Measurements from ENCODE around the gene INCENP.

Gene INCENP

DNA sequence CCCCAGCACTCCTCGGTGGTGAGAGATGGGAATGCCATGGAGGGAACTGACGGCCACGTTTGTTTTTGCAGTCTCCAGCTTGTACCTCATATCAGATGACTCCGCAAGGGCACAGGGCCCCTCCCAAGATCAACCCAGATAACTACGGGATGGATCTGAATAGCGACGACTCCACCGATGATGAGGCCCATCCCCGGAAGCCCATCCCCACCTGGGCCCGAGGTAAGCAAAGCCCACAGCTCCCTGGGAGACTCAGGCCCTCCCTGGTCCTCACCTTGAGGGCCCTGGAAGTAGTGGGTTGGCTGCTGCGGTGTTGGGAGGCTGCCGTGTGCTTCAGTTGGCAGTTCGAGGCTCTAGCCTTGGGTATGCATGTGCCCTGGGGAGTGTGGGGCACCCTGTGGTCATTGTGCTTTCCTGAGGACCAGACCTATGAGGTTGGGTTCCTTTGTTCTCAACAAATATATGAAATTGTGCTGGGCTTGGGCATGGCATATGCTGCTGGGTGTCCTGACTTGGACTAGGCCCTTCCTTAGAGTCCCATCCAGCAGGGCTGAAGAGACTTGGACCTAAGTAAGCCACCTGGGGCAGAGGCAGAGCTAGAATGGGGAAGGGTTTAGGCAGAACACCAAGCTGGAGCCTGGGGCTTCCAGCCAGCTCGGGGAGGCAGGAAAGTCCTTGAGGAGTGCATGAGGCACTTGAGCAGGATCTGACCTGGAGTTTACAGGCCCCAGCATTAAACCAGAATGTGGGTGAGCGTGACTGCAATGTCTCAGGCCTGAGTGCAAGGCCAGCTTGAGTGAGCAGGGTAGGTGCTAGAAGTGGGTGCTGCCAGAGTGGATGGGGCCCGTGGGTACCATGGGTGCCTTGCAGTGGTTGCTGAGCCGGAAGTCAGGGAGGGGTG is 26.4 kb downstream of the INCENP start:
- Histone ChIP-seq H3K4me1 (ENCODE audit: control insufficient read depth, insufficient read depth, low read length) (no peaks in the 10 kb centered on the region), H3K4me3 (ENCODE audit: insufficient read depth, low read depth, low read length) (no peak overlapping the region), H3K27me3 (ENCODE audit: control insufficient read depth, insufficient read depth, low read length, poor library complexity, severe bottlenecking) (no peaks in the 10 kb centered on the region), H3K27ac (ENCODE audit: insufficient read depth, low read depth, low read length, poor library complexity, severe bottlenecking) (no peak overlapping the region), H3K36me3 (ENCODE audit: control insufficient read depth, insufficient read depth, low read length) (peaks cover 73% of the 10 kb centered on the region), H3K9me3 (ENCODE audit: control insufficient read depth, low read length) (no peaks in the 10 kb centered on the region)
- whole genome bisulfite sequencing, 2 experiments = 95% methylated on average over 17 of the region's 17 CpGs

DNA sequence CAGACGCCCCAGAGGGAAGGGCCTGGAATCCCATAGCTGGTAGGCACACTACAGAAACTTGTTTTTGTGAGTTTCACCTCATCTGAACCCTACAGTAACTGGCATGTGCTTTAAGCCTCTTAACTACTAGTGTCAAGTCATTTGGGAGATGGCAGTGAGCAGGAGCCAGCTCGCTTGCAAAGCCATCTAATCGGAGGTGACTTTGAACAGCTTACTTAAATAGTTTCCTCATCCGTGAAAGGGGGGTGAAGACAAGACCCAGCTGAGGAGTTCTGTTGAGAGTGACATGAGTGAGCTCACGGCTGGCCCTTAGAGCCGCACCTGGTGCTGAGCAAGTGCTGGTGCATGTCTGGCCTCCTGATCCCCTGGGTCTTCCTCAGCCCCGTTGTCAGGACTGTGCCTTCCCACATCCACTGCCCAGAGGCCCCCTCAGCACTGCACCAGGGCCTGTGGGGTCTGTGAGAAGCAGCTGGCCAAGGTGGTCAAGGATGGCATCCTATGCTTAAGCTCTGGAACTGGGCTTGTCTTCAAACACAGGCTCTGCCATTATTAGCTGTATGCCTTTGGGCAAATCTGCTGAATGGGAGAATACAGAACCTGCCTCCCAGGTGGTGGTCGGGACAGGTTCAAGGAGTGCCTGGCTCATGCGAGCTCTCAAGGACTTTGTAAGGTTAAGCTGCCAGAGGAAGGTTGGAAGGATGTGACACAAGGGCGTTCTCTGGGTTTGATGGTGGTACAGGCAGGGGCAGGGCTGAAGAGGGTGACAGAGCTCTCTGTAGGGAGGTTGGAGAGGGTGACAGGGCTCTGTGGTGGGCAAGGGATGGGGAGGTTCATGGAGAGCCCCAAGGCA is 27.3 kb downstream of the INCENP start:
- H3K27me3 ChIP-seq (ENCODE audit: control insufficient read depth, insufficient read depth, low read length, poor library complexity, severe bottlenecking) = no peaks in the 10 kb centered on the region
- H3K4me3 ChIP-seq (ENCODE audit: insufficient read depth, low read depth, low read length) = no peak overlapping the region
- H3K36me3 ChIP-seq (ENCODE audit: control insufficient read depth, insufficient read depth, low read length) = peaks cover 65% of the 10 kb centered on the region
- no peaks in the 10 kb centered on the region for H3K9me3 ChIP-seq (ENCODE audit: control insufficient read depth, low read length)
- 93 to 94% methylated on average over 10 of the region's 10 CpGs for WGBS, 2 experiments
- no peak overlapping the region for H3K27ac ChIP-seq (ENCODE audit: insufficient read depth, low read depth, low read length, poor library complexity, severe bottlenecking)
- no peaks in the 10 kb centered on the region for H3K4me1 ChIP-seq (ENCODE audit: control insufficient read depth, insufficient read depth, low read length)

DNA sequence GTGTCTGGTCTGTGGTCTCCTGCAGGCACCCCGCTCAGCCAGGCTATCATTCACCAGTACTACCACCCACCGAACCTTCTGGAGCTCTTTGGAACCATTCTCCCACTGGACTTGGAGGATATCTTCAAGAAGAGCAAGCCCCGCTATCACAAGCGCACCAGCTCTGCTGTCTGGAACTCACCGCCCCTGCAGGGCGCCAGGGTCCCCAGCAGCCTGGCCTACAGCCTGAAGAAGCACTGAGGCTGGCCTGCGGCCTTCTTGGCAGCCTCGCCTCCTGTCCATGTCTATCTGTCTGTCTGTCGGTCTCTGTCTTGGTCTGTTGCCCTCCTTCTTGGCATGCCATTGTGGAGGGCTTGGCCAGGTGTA is 27.9 kb downstream of the INCENP start:
- Histone ChIP-seq H3K4me1 (ENCODE audit: control insufficient read depth, insufficient read depth, low read length) (no peaks in the 10 kb centered on the region), H3K4me3 (ENCODE audit: insufficient read depth, low read depth, low read length) (no peak overlapping the region), H3K9me3 (ENCODE audit: control insufficient read depth, low read length) (no peaks in the 10 kb centered on the region), H3K27me3 (ENCODE audit: control insufficient read depth, insufficient read depth, low read length, poor library complexity, severe bottlenecking) (no peaks in the 10 kb centered on the region), H3K36me3 (ENCODE audit: control insufficient read depth, insufficient read depth, low read length) (peaks cover 59% of the 10 kb centered on the region), H3K27ac (ENCODE audit: insufficient read depth, low read depth, low read length, poor library complexity, severe bottlenecking) (no peak overlapping the region)
- WGBS, 2 experiments = 96% methylated on average over 9 of the region's 9 CpGs

DNA sequence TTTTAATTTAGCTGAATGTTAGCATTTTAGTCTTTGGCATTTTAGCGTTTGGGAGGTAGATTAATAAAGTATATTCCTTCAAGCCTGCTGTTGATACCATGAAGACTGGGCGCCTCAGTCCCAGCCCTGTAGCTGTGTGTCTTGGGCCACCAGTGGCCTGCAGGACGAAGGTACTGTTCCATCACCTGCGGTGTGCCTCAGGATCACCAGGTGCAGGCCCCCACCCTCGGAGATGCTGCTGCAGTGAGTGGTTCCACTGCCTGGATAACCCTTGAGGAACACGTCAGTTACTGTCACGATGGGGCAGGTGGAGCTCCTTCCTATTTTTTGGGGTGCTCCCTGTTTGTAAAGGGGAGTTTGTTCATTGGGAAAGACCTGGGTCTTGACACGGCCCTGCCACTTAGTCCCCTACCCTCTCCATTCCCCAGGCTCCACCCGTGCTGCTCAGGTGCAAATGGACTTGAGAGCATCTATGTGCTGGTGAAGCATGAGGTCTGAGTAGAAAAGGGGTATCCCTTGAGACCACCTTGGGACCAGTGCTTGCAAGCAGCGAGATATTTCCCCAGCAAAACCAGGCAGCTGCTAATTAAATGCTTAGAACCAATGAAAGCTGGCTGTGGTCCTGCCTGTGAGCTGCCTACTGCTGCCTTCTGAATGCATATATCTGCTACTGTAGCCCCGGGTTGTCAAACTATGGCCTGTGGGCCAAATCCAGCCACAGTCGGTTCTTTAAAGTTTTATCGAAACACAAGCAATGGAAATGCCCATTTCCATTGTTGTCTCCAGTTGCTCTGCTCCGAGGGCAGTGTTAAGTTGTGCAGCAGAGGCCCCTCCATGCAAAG is 28.7 kb downstream of the INCENP start:
- H3K27ac ChIP-seq (ENCODE audit: insufficient read depth, low read depth, low read length, poor library complexity, severe bottlenecking) = no peak overlapping the region
- H3K4me1 ChIP-seq (ENCODE audit: control insufficient read depth, insufficient read depth, low read length) = no peaks in the 10 kb centered on the region
- no peaks in the 10 kb centered on the region for H3K27me3 ChIP-seq (ENCODE audit: control insufficient read depth, insufficient read depth, low read length, poor library complexity, severe bottlenecking)
- 94 to 96% methylated on average over 13 to 14 of the region's 14 CpGs for WGBS, 2 experiments
- no peak overlapping the region for H3K4me3 ChIP-seq (ENCODE audit: insufficient read depth, low read depth, low read length)
- no peaks in the 10 kb centered on the region for H3K9me3 ChIP-seq (ENCODE audit: control insufficient read depth, low read length)
- H3K36me3 ChIP-seq (ENCODE audit: control insufficient read depth, insufficient read depth, low read length) = peaks cover 52% of the 10 kb centered on the region

DNA sequence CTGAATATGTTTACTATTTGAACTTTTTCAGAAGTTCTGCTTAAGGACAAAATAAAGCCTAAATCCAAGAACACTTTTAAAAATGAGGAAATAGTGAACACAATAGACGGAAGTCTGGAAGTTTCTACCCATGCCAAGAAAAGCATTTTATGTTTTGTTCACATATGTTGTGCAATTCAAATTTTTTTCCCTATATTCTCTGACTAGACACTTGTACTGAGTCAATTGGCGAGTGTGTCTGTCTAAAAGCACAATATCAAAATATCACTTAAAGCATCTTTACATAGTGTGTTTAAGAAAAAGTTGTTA is 29.2 kb downstream of the INCENP start:
- WGBS, 2 experiments = 86 to 92% methylated on average over 2 of the region's 2 CpGs
- peaks cover 47% of the 10 kb centered on the region for H3K36me3 ChIP-seq (ENCODE audit: control insufficient read depth, insufficient read depth, low read length)

DNA sequence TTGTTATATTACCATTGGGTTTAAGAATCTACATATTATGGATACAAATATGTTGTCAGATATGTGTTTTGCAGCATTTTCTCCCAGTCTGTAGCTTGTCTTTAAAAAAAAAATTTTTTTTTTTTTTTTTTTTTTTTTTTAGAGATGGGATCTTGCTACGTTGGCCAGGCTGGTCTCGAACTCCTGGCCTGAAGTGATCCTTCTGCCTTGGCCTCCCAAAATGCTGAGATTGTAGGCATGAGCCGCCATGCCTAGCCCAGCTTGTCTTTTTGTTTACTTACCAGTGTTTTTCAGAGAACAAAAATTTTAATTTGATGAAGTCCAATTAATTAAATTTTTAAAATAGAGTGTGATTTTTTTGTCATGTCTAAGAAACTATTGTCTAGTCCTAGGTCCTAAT is 29.8 kb downstream of the INCENP start:
- Histone ChIP-seq H3K27ac (ENCODE audit: insufficient read depth, low read depth, low read length, poor library complexity, severe bottlenecking) (no peak overlapping the region), H3K9me3 (ENCODE audit: control insufficient read depth, low read length) (no peaks in the 10 kb centered on the region), H3K4me3 (ENCODE audit: insufficient read depth, low read depth, low read length) (no peak overlapping the region), H3K27me3 (ENCODE audit: control insufficient read depth, insufficient read depth, low read length, poor library complexity, severe bottlenecking) (no peaks in the 10 kb centered on the region), H3K4me1 (ENCODE audit: control insufficient read depth, insufficient read depth, low read length) (no peaks in the 10 kb centered on the region), H3K36me3 (ENCODE audit: control insufficient read depth, insufficient read depth, low read length) (peaks cover 41% of the 10 kb centered on the region)
- 59 to 65% methylated on average over 3 of the region's 3 CpGs for WGBS, 2 experiments

More for the DNA sequence above, 29.2 kb downstream of the INCENP start:
- Histone ChIP-seq H3K4me1 (ENCODE audit: control insufficient read depth, insufficient read depth, low read length) (no peaks in the 10 kb centered on the region), H3K9me3 (ENCODE audit: control insufficient read depth, low read length) (no peaks in the 10 kb centered on the region), H3K4me3 (ENCODE audit: insufficient read depth, low read depth, low read length) (no peak overlapping the region), H3K27ac (ENCODE audit: insufficient read depth, low read depth, low read length, poor library complexity, severe bottlenecking) (no peak overlapping the region), H3K27me3 (ENCODE audit: control insufficient read depth, insufficient read depth, low read length, poor library complexity, severe bottlenecking) (no peaks in the 10 kb centered on the region)

DNA sequence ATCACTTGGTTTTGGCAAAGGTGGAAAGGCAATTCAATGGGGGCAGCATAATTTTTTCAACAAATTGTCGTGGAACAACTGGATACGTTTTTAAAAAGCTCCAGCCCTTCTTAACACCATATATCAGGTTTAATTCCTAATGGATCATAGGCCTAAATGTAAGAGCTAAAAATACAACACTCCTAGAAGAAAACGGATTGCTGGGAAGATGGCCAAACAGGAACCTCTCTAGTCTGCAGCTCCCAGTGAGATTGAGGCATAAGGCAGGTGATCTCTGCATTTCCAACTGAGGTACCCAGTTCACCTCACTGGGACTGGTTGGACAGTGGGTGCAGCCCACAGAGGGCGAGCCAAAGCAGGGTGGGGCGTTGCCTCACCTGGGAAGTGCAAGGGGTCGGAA is 33.8 kb downstream of the INCENP start:
- no peak overlapping the region for H3K27ac ChIP-seq (ENCODE audit: insufficient read depth, low read depth, low read length, poor library complexity, severe bottlenecking)
- H3K4me3 ChIP-seq (ENCODE audit: insufficient read depth, low read depth, low read length) = no peak overlapping the region
- H3K9me3 ChIP-seq (ENCODE audit: control insufficient read depth, low read length) = no peaks in the 10 kb centered on the region
- H3K4me1 ChIP-seq (ENCODE audit: control insufficient read depth, insufficient read depth, low read length) = no peaks in the 10 kb centered on the region
- no peaks in the 10 kb centered on the region for H3K27me3 ChIP-seq (ENCODE audit: control insufficient read depth, insufficient read depth, low read length, poor library complexity, severe bottlenecking)
- H3K36me3 ChIP-seq (ENCODE audit: control insufficient read depth, insufficient read depth, low read length) = peaks cover 8% of the 10 kb centered on the region
- 86 to 90% methylated on average over 6 of the region's 6 CpGs for WGBS, 2 experiments

DNA sequence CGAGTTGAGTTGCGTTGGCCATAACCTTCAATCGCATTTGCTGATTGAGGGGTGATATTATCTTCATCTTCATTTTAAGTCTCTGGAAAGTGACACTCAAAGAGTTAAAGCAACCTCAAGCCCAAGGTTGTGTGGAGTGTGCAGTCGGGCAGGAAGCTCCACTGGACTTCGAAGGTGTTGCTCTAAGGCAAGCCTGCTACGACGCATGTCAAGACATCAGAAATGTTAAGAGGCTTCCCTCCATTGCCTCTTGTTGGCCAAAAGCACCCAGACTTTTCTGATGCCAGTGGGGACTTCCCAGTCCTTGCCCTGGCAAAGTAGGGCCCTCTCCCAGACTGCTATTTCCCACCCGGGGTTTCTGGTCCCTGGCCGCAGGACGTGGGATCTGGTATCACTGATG is 42.6 kb downstream of the INCENP start:
- Histone ChIP-seq H3K4me3 (ENCODE audit: insufficient read depth, low read depth, low read length) (no peak overlapping the region), H3K36me3 (ENCODE audit: control insufficient read depth, insufficient read depth, low read length) (no peaks in the 10 kb centered on the region), H3K4me1 (ENCODE audit: control insufficient read depth, insufficient read depth, low read length) (no peaks in the 10 kb centered on the region), H3K9me3 (ENCODE audit: control insufficient read depth, low read length) (no peaks in the 10 kb centered on the region), H3K27me3 (ENCODE audit: control insufficient read depth, insufficient read depth, low read length, poor library complexity, severe bottlenecking) (no peaks in the 10 kb centered on the region), H3K27ac (ENCODE audit: insufficient read depth, low read depth, low read length, poor library complexity, severe bottlenecking) (no peak overlapping the region)
- WGBS, 2 experiments = 92 to 95% methylated on average over 10 of the region's 10 CpGs

DNA sequence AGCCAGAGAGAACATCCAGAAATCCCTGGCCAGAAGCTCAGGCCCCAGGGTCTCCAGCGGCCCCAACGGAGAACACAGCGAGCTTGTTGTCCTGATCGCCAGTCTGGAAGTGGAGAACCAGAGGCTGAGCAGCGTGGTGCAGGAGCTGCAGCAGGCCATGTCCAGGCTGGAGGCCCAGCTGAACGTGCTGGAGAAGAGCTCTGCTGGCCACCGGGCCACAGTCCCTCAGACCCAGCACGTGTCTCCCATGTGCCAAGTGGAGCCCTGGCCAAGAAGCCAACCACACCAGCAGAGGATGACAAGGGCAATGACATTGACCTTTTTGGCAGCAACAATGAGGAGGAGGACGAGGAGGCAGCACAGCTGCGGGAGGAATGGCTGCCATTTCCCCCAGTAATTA is 45.6 kb downstream of the INCENP start:
- Histone ChIP-seq H3K27ac (ENCODE audit: insufficient read depth, low read depth, low read length, poor library complexity, severe bottlenecking) (no peak overlapping the region), H3K9me3 (ENCODE audit: control insufficient read depth, low read length) (no peaks in the 10 kb centered on the region), H3K4me1 (ENCODE audit: control insufficient read depth, insufficient read depth, low read length) (no peaks in the 10 kb centered on the region), H3K36me3 (ENCODE audit: control insufficient read depth, insufficient read depth, low read length) (no peaks in the 10 kb centered on the region), H3K27me3 (ENCODE audit: control insufficient read depth, insufficient read depth, low read length, poor library complexity, severe bottlenecking) (peaks cover 3% of the 10 kb centered on the region), H3K4me3 (ENCODE audit: insufficient read depth, low read depth, low read length) (no peak overlapping the region)
- WGBS, 2 experiments = 92% methylated on average over 10 of the region's 10 CpGs

DNA sequence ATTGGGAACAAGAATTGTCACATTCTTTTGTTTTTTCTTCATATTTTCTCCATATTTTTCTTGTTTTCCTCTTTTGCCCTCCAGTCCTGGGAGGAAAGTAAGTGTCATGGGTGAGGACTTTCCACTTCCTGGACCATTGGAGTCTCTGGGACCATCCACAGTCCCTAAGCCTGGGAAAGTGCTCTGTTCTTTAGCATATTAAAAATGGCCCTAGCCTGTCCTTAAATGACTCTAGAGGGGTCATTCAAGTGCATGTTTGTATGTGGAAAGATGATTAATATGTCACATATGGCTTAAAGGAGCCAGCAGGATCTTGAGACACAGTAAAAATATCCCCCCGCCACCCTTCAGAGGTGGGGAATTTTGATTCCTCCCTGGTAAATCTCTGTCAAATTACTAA is 46.1 kb downstream of the INCENP start:
- Histone ChIP-seq H3K9me3 (ENCODE audit: control insufficient read depth, low read length) (no peaks in the 10 kb centered on the region), H3K4me1 (ENCODE audit: control insufficient read depth, insufficient read depth, low read length) (no peaks in the 10 kb centered on the region), H3K27ac (ENCODE audit: insufficient read depth, low read depth, low read length, poor library complexity, severe bottlenecking) (no peak overlapping the region), H3K4me3 (ENCODE audit: insufficient read depth, low read depth, low read length) (no peak overlapping the region), H3K36me3 (ENCODE audit: control insufficient read depth, insufficient read depth, low read length) (no peaks in the 10 kb centered on the region), H3K27me3 (ENCODE audit: control insufficient read depth, insufficient read depth, low read length, poor library complexity, severe bottlenecking) (peaks cover 3% of the 10 kb centered on the region)
- WGBS, 2 experiments = 90 to 100% methylated on average over 1 of the region's 1 CpG

Data from ectodermal cell (in vitro differentiated cells).